ENCODE measurements around the gene AGR2.

The AGR2 gene

DNA sequence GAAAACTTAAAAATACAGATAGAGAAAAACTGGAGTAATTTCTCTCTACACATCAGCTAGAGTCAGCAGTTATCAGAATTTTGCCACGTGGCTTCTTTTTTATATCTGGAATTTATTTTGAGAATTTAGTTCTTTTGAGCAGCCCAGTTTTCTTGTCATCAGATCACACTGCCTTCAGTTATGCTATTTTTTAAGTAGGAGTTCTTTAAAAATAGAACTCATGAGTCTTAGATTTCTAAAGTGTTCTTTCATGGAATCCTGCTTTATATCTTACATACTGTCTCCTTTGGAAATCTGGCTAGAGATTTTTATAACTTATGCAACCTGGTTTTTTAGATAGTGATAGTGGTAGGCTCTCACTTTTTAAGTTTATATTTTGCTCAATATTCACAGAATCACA is 24.2 kb downstream of the AGR2 start:
- no peaks in the 10 kb centered on the region for H4K20me1 ChIP-seq (ENCODE audit: insufficient read depth, low read length)
- no peak for ATAC-seq (ENCODE audit: insufficient read depth, low read depth)
- H3K27me3 ChIP-seq (ENCODE audit: insufficient read depth, low read length, poor library complexity), result no peaks in the 10 kb centered on the region
- no peaks in the 10 kb centered on the region for H3K36me3 ChIP-seq (ENCODE audit: insufficient read depth, low read length)
- H3K9ac ChIP-seq (ENCODE audit: low read depth, low read length), result no peak overlapping the region
- no peaks in the 10 kb centered on the region for H3K79me2 ChIP-seq (ENCODE audit: insufficient read depth, low read length)
- H3K9me3 ChIP-seq (ENCODE audit: insufficient read depth, low read length, severe bottlenecking), result no peaks in the 10 kb centered on the region
- H3K4me2 ChIP-seq (ENCODE audit: insufficient read depth, low read length), result no peak overlapping the region
- H3K4me1 ChIP-seq (ENCODE audit: insufficient read depth, low read length), result no peaks in the 10 kb centered on the region
- H3K4me3 ChIP-seq (ENCODE audit: low read depth in 1 of 2, low read length in 2 of 2), result no peak overlapping the region
- DNase-seq, result no peak
- no peak overlapping the region for H3K27ac ChIP-seq (ENCODE audit: low read length)
- no peak for TF ChIP-seq EZH2 (IDR thresholded peaks at IDR 0.05; ENCODE audit: borderline replicate concordance, low read depth, low read length, severe bottlenecking)
- TF ChIP-seq, protein P1, sequence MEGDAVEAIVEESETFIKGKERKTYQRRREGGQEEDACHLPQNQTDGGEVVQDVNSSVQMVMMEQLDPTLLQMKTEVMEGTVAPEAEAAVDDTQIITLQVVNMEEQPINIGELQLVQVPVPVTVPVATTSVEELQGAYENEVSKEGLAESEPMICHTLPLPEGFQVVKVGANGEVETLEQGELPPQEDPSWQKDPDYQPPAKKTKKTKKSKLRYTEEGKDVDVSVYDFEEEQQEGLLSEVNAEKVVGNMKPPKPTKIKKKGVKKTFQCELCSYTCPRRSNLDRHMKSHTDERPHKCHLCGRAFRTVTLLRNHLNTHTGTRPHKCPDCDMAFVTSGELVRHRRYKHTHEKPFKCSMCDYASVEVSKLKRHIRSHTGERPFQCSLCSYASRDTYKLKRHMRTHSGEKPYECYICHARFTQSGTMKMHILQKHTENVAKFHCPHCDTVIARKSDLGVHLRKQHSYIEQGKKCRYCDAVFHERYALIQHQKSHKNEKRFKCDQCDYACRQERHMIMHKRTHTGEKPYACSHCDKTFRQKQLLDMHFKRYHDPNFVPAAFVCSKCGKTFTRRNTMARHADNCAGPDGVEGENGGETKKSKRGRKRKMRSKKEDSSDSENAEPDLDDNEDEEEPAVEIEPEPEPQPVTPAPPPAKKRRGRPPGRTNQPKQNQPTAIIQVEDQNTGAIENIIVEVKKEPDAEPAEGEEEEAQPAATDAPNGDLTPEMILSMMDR (IDR thresholded peaks at IDR 0.05; ENCODE audit: borderline replicate concordance, extremely low read depth, low read length, poor library complexity, severe bottlenecking), result no peak
- no peak overlapping the region for H2AFZ ChIP-seq (ENCODE audit: low read depth, low read length)

GRCh38 chr7:16779051-16779450 is 25.7 kb downstream of the AGR2 start:
- no peak overlapping the region for H3K4me3 ChIP-seq (ENCODE audit: low read depth in 1 of 2, low read length in 2 of 2)
- H3K9me3 ChIP-seq (ENCODE audit: insufficient read depth, low read length, severe bottlenecking), result no peaks in the 10 kb centered on the region
- no peaks in the 10 kb centered on the region for H3K27me3 ChIP-seq (ENCODE audit: insufficient read depth, low read length, poor library complexity)
- DNase-seq, result no peak
- H3K4me2 ChIP-seq (ENCODE audit: insufficient read depth, low read length), result no peak overlapping the region
- no peak overlapping the region for H2AFZ ChIP-seq (ENCODE audit: low read depth, low read length)
- no peaks in the 10 kb centered on the region for H3K79me2 ChIP-seq (ENCODE audit: insufficient read depth, low read length)
- H3K36me3 ChIP-seq (ENCODE audit: insufficient read depth, low read length), result no peaks in the 10 kb centered on the region
- H3K4me1 ChIP-seq (ENCODE audit: insufficient read depth, low read length), result no peaks in the 10 kb centered on the region
- no peak for ATAC-seq (ENCODE audit: insufficient read depth, low read depth)
- no peaks in the 10 kb centered on the region for H4K20me1 ChIP-seq (ENCODE audit: insufficient read depth, low read length)
- no peak overlapping the region for H3K9ac ChIP-seq (ENCODE audit: low read depth, low read length)
- H3K27ac ChIP-seq (ENCODE audit: low read length), result no peak overlapping the region
- TF ChIP-seq, protein P1 (IDR thresholded peaks at IDR 0.05; ENCODE audit: borderline replicate concordance, extremely low read depth, low read length, poor library complexity, severe bottlenecking), result no peak
- TF ChIP-seq EZH2 (IDR thresholded peaks at IDR 0.05; ENCODE audit: borderline replicate concordance, low read depth, low read length, severe bottlenecking), result no peak

- no peak overlapping the region for H3K27ac ChIP-seq (ENCODE audit: low read length)
- H3K4me2 ChIP-seq (ENCODE audit: insufficient read depth, low read length), result no peak overlapping the region
- H3K9me3 ChIP-seq (ENCODE audit: insufficient read depth, low read length, severe bottlenecking), result no peaks in the 10 kb centered on the region
- no peaks in the 10 kb centered on the region for H4K20me1 ChIP-seq (ENCODE audit: insufficient read depth, low read length)
- no peak overlapping the region for H3K4me3 ChIP-seq (ENCODE audit: low read depth in 1 of 2, low read length in 2 of 2)
- no peaks in the 10 kb centered on the region for H3K79me2 ChIP-seq (ENCODE audit: insufficient read depth, low read length)
- H3K27me3 ChIP-seq (ENCODE audit: insufficient read depth, low read length, poor library complexity), result no peaks in the 10 kb centered on the region
- no peaks in the 10 kb centered on the region for H3K4me1 ChIP-seq (ENCODE audit: insufficient read depth, low read length)
- H3K9ac ChIP-seq (ENCODE audit: low read depth, low read length), result no peak overlapping the region
- no peak for ATAC-seq (ENCODE audit: insufficient read depth, low read depth)
- no peak overlapping the region for H2AFZ ChIP-seq (ENCODE audit: low read depth, low read length)
- DNase-seq, result no peak
- no peaks in the 10 kb centered on the region for H3K36me3 ChIP-seq (ENCODE audit: insufficient read depth, low read length)
- TF ChIP-seq, protein P1 (IDR thresholded peaks at IDR 0.05; ENCODE audit: borderline replicate concordance, extremely low read depth, low read length, poor library complexity, severe bottlenecking), result no peak
- no peak for TF ChIP-seq EZH2 (IDR thresholded peaks at IDR 0.05; ENCODE audit: borderline replicate concordance, low read depth, low read length, severe bottlenecking)
Measured at GRCh38 chr7:16778476-16778875, 26.3 kb downstream of the AGR2 start.

DNA sequence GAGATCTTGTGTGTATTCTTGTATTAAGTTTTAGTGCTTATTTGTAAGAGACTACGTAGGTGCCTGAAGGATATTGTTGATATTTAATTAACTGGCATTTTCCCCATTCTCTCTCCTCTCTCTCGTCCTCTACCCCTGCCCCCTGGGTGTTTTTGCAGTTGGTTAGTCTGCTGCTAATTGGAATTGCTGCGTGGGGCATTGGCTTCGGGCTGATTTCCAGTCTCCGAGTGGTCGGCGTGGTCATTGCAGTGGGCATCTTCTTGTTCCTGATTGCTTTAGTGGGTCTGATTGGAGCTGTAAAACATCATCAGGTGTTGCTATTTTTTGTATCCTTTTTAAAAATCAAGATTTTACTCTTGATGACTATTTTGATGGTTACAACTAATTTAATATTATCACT is 28.7 kb downstream of the AGR2 start:
- Histone ChIP-seq H3K9ac (ENCODE audit: low read depth, low read length) (no peak overlapping the region), H3K4me2 (ENCODE audit: insufficient read depth, low read length) (no peak overlapping the region), H3K9me3 (ENCODE audit: insufficient read depth, low read length, severe bottlenecking) (no peaks in the 10 kb centered on the region), H3K27me3 (ENCODE audit: insufficient read depth, low read length, poor library complexity) (no peaks in the 10 kb centered on the region), H2AFZ (ENCODE audit: low read depth, low read length) (no peak overlapping the region), H3K36me3 (ENCODE audit: insufficient read depth, low read length) (no peaks in the 10 kb centered on the region), H3K4me1 (ENCODE audit: insufficient read depth, low read length) (no peaks in the 10 kb centered on the region), H3K27ac (ENCODE audit: low read length) (no peak overlapping the region), H3K79me2 (ENCODE audit: insufficient read depth, low read length) (no peaks in the 10 kb centered on the region), H3K4me3 (ENCODE audit: low read depth in 1 of 2, low read length in 2 of 2) (no peak overlapping the region), H4K20me1 (ENCODE audit: insufficient read depth, low read length) (no peaks in the 10 kb centered on the region)
- ATAC-seq (ENCODE audit: insufficient read depth, low read depth) (no peak), DNase-seq (no peak)
- TF ChIP-seq EZH2 (IDR thresholded peaks at IDR 0.05; ENCODE audit: borderline replicate concordance, low read depth, low read length, severe bottlenecking), result no peak
- TF ChIP-seq, protein P1 (IDR thresholded peaks at IDR 0.05; ENCODE audit: borderline replicate concordance, extremely low read depth, low read length, poor library complexity, severe bottlenecking), result no peak

Data from DND-41 (cell line).